SU-DHL-6 (cell line): ENCODE results near the gene PPFIA4.

ENCODE experiments used
- CTCF ChIP-seq: fragments of 200-600 bp; sonication (generic); IDR thresholded peaks from one replicate; pipeline ENCODE4 v1.5.1; 2017; ENCODE audit warnings: antibody characterized with exemption, mild to moderate bottlenecking, low read length, moderate library complexity; ENCODE audit not compliant: insufficient read depth, poor library complexity, severe bottlenecking
- EZH2phosphoT487 ChIP-seq: fragments of 200-600 bp; sonication (generic), shearing (Covaris generic); conservative IDR thresholded peaks from 2 replicates; pipeline ENCODE4 v1.6.1; 2018; ENCODE audit warnings: mild to moderate bottlenecking, antibody characterized with exemption, low read length, moderate library complexity, mixed read lengths

DNA sequence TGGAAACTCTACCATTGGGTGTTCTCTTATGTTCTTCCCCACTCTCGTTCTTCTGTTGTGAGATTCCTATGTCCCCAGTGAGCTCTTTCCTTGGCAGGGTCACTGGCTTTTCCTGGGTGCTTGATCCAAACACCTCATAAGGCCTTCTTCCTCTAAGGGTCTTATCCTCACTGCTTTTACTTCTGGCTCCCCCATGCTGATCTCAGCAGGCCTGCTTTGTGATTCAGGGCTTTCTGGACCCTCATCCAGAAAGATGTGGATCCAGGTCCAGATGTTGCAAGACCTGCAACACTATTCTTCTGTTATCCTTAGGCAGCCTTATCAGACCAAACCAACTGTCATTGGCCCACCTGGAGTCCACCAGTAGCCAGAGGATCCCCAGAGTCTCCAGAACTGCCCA is 70.7 kb downstream of the PPFIA4 start:
- TF ChIP-seq CTCF (no peak), EZH2phosphoT487 (no peak)
